Measurements from ENCODE around the gene SCAF11. TPM values are rescaled to one million over a fixed set of nuclear protein-coding genes. Genes with fewer than 3 reads are reported as not detected.

Gene SCAF11
- total RNA-seq, 1 experiment from 2014 or later, result 121 TPM

GRCh38 chr12:45939759-45940158 is 50.6 kb downstream of the SCAF11 start:
- Histone ChIP-seq H3K4me1 (ENCODE audit: insufficient read depth, low read length, poor library complexity, severe bottlenecking) (peaks cover 10% of the 10 kb centered on the region), H3K36me3 (ENCODE audit: insufficient read depth, low read length, poor library complexity, severe bottlenecking) (peaks cover 16% of the 10 kb centered on the region), H3K27ac (ENCODE audit: low read depth, low read length, poor library complexity, severe bottlenecking) (no peak overlapping the region), H3K27me3 (replicated peaks; ENCODE audit: insufficient read depth, low read depth, low read length, poor library complexity) (no peaks in the 10 kb centered on the region), H3K4me3 (ENCODE audit: low read depth, low read length, poor library complexity, severe bottlenecking) (no peak overlapping the region), H3K9me3 (ENCODE audit: low read depth, low read length, poor library complexity, severe bottlenecking) (no peaks in the 10 kb centered on the region)
- intact Hi-C loops (cut with micrococcal nuclease; ENCODE audit: unreplicated experiment), result no loop called here
- POLR2A ChIA-PET (ENCODE audit: low non-redundant PET), result interaction anchor here (0.6 kb wide), 1 partner anchor 11 kb away, joined by 3 read pairs; no protein-coding TSS in a partner anchor
- no peak for DNase-seq (ENCODE audit: low spot score)
- CTCF ChIA-PET, result no interaction called here
- no TSS peak for BruUV-seq (replicated peaks)
- TF ChIP-seq EZH2 (IDR thresholded peaks at IDR 0.05; ENCODE audit: borderline replicate concordance, low read depth, low read length, poor library complexity, severe bottlenecking) (no peak), CTCF (conservative IDR thresholded peaks at IDR 0.05; ENCODE audit: low read depth, low read length) (no peak)

GRCh38 chr12:45938566-45938965 is 51.8 kb downstream of the SCAF11 start:
- intact Hi-C loops (cut with micrococcal nuclease; ENCODE audit: unreplicated experiment), result no loop called here
- Histone ChIP-seq H3K36me3 (ENCODE audit: insufficient read depth, low read length, poor library complexity, severe bottlenecking) (peaks cover 22% of the 10 kb centered on the region), H3K4me1 (ENCODE audit: insufficient read depth, low read length, poor library complexity, severe bottlenecking) (peaks cover 19% of the 10 kb centered on the region), H3K4me3 (ENCODE audit: low read depth, low read length, poor library complexity, severe bottlenecking) (no peak overlapping the region), H3K27me3 (replicated peaks; ENCODE audit: insufficient read depth, low read depth, low read length, poor library complexity) (no peaks in the 10 kb centered on the region), H3K27ac (ENCODE audit: low read depth, low read length, poor library complexity, severe bottlenecking) (no peak overlapping the region), H3K9me3 (ENCODE audit: low read depth, low read length, poor library complexity, severe bottlenecking) (no peaks in the 10 kb centered on the region)
- TF ChIP-seq CTCF (conservative IDR thresholded peaks at IDR 0.05; ENCODE audit: low read depth, low read length) (no peak), EZH2 (IDR thresholded peaks at IDR 0.05; ENCODE audit: borderline replicate concordance, low read depth, low read length, poor library complexity, severe bottlenecking) (no peak)
- POLR2A ChIA-PET (ENCODE audit: low non-redundant PET), result no interaction called here
- BruUV-seq (replicated peaks), result no TSS peak
- peak; percentile 21 for DNase-seq (ENCODE audit: low spot score)
- CTCF ChIA-PET, result no interaction called here

- TF ChIP-seq CTCF (conservative IDR thresholded peaks at IDR 0.05; ENCODE audit: low read depth, low read length) (no peak), EZH2 (IDR thresholded peaks at IDR 0.05; ENCODE audit: borderline replicate concordance, low read depth, low read length, poor library complexity, severe bottlenecking) (no peak)
- H3K36me3 ChIP-seq (ENCODE audit: insufficient read depth, low read length, poor library complexity, severe bottlenecking), result peaks cover 26% of the 10 kb centered on the region
- H3K4me3 ChIP-seq (ENCODE audit: low read depth, low read length, poor library complexity, severe bottlenecking), result no peak overlapping the region
- BruUV-seq (replicated peaks), result no TSS peak
- ChIA-PET POLR2A (ENCODE audit: low non-redundant PET) (no interaction called here), CTCF (no interaction called here)
- intact Hi-C loops (cut with micrococcal nuclease; ENCODE audit: unreplicated experiment), result no loop called here
- peaks cover 21% of the 10 kb centered on the region for H3K4me1 ChIP-seq (ENCODE audit: insufficient read depth, low read length, poor library complexity, severe bottlenecking)
- DNase-seq (ENCODE audit: low spot score), result no peak
- H3K9me3 ChIP-seq (ENCODE audit: low read depth, low read length, poor library complexity, severe bottlenecking), result no peaks in the 10 kb centered on the region
- no peaks in the 10 kb centered on the region for H3K27me3 ChIP-seq (replicated peaks; ENCODE audit: insufficient read depth, low read depth, low read length, poor library complexity)
- H3K27ac ChIP-seq (ENCODE audit: low read depth, low read length, poor library complexity, severe bottlenecking), result no peak overlapping the region
Observed at GRCh38 chr12:45934956-45935355, 55.4 kb downstream of the SCAF11 start.
